GM10248 (cell line): ENCODE data around the gene TMEM150B.

Source experiments
- CTCF ChIA-PET: fragments of 300-600 bp; sonication (Branson Sonifier 250); formaldehyde crosslinking; extraction: SDS; loops from one replicate; lab custom pipeline; 2021; ENCODE audit warnings: antibody characterized with exemption; lab: Yijun Ruan, JAX
- POLR2A ChIA-PET: fragments of 350-650 bp; sonication (Branson Sonifier 250); formaldehyde crosslinking; extraction: SDS; loops from one replicate; lab custom pipeline; 2020; ENCODE audit warnings: antibody characterized with exemption; lab: Yijun Ruan, JAX
- DNase-seq: peaks from one replicate; pipeline ENCODE4 v3.0.0; 2012; ENCODE audit errors: extremely low spot score
- CTCF ChIP-seq: IDR thresholded peaks from 2 replicates; pipeline ENCODE4 v1.5.1; 2012; ENCODE audit warnings: mild to moderate bottlenecking, low read depth; ENCODE audit errors: extremely low read depth, missing control alignments, control extremely low read depth

TMEM150B gene

GRCh38 chr19:55289117-55289796 lies 35.9 kb downstream of the TMEM150B start:
- TF ChIP-seq CTCF: no peak
- ChIA-PET POLR2A (no interaction called here), CTCF (interaction anchor here (6.6 kb wide), 1 partner anchor 13 kb away, joined by 80 read pairs; no protein-coding TSS in a partner anchor)
- DNase-seq: no peak

- DNase-seq: no peak
- CTCF ChIA-PET: interaction anchor here (1.0 to 1.3 kb wide), 3 partner anchors 14 to 216 kb away, joined by 3 to 5 read pairs (median 4); no protein-coding TSS in a partner anchor
- TF ChIP-seq CTCF: no peak
- POLR2A ChIA-PET: no interaction called here
Measured at GRCh38 chr19:55287361-55288079, 37.6 kb downstream of the TMEM150B start.

- CTCF ChIA-PET: no interaction called here
- POLR2A ChIA-PET: no interaction called here
- no peak for TF ChIP-seq CTCF
- DNase-seq: no peak
Measured at GRCh38 chr19:55285229-55285890, 39.8 kb downstream of the TMEM150B start.

- no peak for DNase-seq
- POLR2A ChIA-PET: no interaction called here
- CTCF ChIA-PET: no interaction called here
- no peak for TF ChIP-seq CTCF
Measured at GRCh38 chr19:55284405-55285058, 40.6 kb downstream of the TMEM150B start.

GRCh38 chr19:55283548-55284377 lies 41.4 kb downstream of the TMEM150B start, which contains the start of gene BRSK1:
Gene BRSK1, plus strand, starts transcription at chr19:55283997. Its CDS starts 446 bp downstream, at chr19:55284443.
- no peak for DNase-seq
- ChIA-PET POLR2A (no interaction called here), CTCF (interaction anchor here (1.2 kb wide), 1 partner anchor 18 kb away, joined by 4 read pairs; no protein-coding TSS in a partner anchor)
- no peak for TF ChIP-seq CTCF
